SK-N-SH (cell line): Measurements from ENCODE around the gene RPAP2.

Source experiments
- CHD2 ChIP-seq: fragments of 150-350 bp; IDR thresholded peaks from 2 replicates; pipeline ENCODE4 v1.6.1; 2018; ENCODE audit warnings: low read length; ENCODE audit not compliant: partially characterized antibody
- ELF1 ChIP-seq: IDR thresholded peaks from 2 replicates; pipeline ENCODE4 v1.4.0; 2012
- EP300 ChIP-seq, 2 experiments: IDR thresholded peaks; 2 replicates each; pipeline versions ENCODE4 v1.4.0 to v1.6.1; 2012; ENCODE audit warnings: borderline replicate concordance in 1 of 2, low read depth in 1 of 2, low read length in 1 of 2
- EZH2phosphoT487 ChIP-seq: fragments of 200-600 bp; sonication (generic); IDR thresholded peaks from 2 replicates; pipeline ENCODE4 v1.6.1; 2017; ENCODE audit warnings: low read depth, mixed run types, mild to moderate bottlenecking, antibody characterized with exemption, moderate library complexity, borderline replicate concordance
- GABPA ChIP-seq: IDR thresholded peaks from 2 replicates; pipeline ENCODE4 v1.4.0; 2012; ENCODE audit warnings: low read depth, mild to moderate bottlenecking
- POLR2AphosphoS5 ChIP-seq: IDR thresholded peaks from 2 replicates; pipeline ENCODE4 v1.6.1; 2012; ENCODE audit warnings: low read depth, low read length
- RFX5 ChIP-seq: IDR thresholded peaks from 2 replicates; pipeline ENCODE4 v1.6.1; 2012; ENCODE audit warnings: mild to moderate bottlenecking, improper control_type of control experiment, low read length
- RXRA ChIP-seq: IDR thresholded peaks from 2 replicates; pipeline ENCODE4 v1.4.0; 2012; ENCODE audit warnings: low read depth, mild to moderate bottlenecking, borderline replicate concordance
- SMC3 ChIP-seq: IDR thresholded peaks from 2 replicates; pipeline ENCODE4 v1.6.1; 2012; ENCODE audit warnings: low read depth, low read length, improper control_type of control experiment
- TEAD4 ChIP-seq: IDR thresholded peaks from 2 replicates; pipeline ENCODE4 v1.4.0; 2012; ENCODE audit warnings: mild to moderate bottlenecking, borderline replicate concordance; ENCODE audit not compliant: insufficient read depth
- TF ChIP-seq, protein P1 (sequence below): IDR thresholded peaks from 2 replicates; pipeline ENCODE4; 2012
- TF ChIP-seq, protein P2 (sequence below): fragments of 200-600 bp; sonication (generic); IDR thresholded peaks from 2 replicates; pipeline ENCODE4 v1.6.1; 2017; ENCODE audit warnings: antibody characterized with exemption, mild to moderate bottlenecking, moderate library complexity
- TF ChIP-seq, protein P3 (sequence below): fragments of 150-350 bp; IDR thresholded peaks from 2 replicates; pipeline ENCODE4 v1.6.1; 2016; ENCODE audit warnings: mild to moderate bottlenecking, low read depth, low read length
- TF ChIP-seq, protein P4 (sequence below): IDR thresholded peaks from 2 replicates; pipeline ENCODE4 v1.4.0; 2012; ENCODE audit warnings: low read depth

DNA sequence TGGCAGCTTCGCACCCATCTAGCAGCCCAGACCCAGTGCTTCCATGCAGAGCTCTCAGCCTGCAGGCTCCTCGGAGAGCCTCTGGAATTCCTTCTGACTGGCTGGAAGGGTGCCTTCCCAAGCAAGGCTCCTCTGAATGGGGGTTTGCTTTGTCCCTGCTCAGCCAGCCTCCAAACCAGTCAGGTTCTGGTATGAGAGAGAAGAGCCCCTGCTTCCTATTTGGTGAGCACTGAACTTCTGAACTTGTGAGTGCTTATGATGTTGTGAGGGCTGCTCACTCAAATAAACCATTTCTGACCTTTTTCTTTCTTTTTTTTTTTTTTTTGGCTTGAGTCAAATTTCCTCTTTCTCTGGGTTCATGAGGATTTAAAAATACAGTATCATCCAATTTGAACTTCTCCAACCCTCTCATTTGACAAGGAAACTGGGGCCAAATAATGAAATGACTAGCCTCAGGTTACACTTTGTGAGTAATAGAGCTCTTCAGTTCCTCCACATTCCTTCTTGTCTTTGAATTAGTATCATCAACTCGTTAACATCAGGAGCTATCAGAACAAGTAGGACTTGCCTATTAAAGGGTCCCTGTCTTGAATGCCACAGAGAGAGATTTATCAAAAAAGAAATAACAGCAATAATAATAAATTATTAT lies 148.3 kb downstream of the RPAP2 start:
- TF ChIP-seq EZH2phosphoT487 (no peak), EP300 (IDR thresholded peaks at IDR 0.05; ENCODE audit: borderline replicate concordance in 1 of 2, low read depth in 1 of 2, low read length in 1 of 2) (no peak), RFX5 (no peak), POLR2AphosphoS5 (no peak), GABPA (no peak), ELF1 (no peak), SMC3 (no peak), CHD2 (no peak), RXRA (no peak), TEAD4 (no peak)
- TF ChIP-seq, protein P1, sequence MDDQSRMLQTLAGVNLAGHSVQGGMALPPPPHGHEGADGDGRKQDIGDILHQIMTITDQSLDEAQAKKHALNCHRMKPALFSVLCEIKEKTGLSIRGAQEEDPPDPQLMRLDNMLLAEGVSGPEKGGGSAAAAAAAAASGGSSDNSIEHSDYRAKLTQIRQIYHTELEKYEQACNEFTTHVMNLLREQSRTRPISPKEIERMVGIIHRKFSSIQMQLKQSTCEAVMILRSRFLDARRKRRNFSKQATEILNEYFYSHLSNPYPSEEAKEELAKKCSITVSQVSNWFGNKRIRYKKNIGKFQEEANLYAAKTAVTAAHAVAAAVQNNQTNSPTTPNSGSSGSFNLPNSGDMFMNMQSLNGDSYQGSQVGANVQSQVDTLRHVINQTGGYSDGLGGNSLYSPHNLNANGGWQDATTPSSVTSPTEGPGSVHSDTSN: no peak
- TF ChIP-seq, protein P2, sequence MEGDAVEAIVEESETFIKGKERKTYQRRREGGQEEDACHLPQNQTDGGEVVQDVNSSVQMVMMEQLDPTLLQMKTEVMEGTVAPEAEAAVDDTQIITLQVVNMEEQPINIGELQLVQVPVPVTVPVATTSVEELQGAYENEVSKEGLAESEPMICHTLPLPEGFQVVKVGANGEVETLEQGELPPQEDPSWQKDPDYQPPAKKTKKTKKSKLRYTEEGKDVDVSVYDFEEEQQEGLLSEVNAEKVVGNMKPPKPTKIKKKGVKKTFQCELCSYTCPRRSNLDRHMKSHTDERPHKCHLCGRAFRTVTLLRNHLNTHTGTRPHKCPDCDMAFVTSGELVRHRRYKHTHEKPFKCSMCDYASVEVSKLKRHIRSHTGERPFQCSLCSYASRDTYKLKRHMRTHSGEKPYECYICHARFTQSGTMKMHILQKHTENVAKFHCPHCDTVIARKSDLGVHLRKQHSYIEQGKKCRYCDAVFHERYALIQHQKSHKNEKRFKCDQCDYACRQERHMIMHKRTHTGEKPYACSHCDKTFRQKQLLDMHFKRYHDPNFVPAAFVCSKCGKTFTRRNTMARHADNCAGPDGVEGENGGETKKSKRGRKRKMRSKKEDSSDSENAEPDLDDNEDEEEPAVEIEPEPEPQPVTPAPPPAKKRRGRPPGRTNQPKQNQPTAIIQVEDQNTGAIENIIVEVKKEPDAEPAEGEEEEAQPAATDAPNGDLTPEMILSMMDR: no peak
- TF ChIP-seq, protein P3, sequence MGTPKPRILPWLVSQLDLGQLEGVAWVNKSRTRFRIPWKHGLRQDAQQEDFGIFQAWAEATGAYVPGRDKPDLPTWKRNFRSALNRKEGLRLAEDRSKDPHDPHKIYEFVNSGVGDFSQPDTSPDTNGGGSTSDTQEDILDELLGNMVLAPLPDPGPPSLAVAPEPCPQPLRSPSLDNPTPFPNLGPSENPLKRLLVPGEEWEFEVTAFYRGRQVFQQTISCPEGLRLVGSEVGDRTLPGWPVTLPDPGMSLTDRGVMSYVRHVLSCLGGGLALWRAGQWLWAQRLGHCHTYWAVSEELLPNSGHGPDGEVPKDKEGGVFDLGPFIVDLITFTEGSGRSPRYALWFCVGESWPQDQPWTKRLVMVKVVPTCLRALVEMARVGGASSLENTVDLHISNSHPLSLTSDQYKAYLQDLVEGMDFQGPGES: no peak
- TF ChIP-seq, protein P4, sequence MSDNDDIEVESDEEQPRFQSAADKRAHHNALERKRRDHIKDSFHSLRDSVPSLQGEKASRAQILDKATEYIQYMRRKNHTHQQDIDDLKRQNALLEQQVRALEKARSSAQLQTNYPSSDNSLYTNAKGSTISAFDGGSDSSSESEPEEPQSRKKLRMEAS: no peak
